NCI-H774 (cell line): Measurements from ENCODE around the gene ZNF414.

ENCODE experiments used
- DNase-seq: peaks from one replicate; lab custom pipeline; 2025; lab: John Stamatoyannopoulos, UW

The ZNF414 gene

DNA sequence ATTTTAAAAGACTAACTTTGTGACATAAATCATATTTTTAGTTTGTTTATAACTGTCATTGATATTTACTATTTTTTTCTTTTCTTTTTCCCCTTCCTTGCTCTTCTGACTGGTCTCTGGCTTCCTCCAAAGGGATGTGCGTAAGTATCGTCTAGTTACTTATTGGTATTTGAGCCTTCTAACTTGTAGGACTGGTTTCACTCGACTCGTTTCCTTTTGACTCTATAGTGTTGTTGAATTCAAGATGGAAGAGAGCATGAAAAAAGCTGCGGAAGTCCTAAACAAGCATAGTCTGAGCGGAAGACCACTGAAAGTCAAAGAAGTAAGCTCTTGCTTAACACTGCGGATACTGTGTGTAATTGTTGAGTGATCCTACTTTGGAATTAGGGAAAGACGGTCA, 50.6 kb downstream of the ZNF414 start:
- no peak for DNase-seq

DNA sequence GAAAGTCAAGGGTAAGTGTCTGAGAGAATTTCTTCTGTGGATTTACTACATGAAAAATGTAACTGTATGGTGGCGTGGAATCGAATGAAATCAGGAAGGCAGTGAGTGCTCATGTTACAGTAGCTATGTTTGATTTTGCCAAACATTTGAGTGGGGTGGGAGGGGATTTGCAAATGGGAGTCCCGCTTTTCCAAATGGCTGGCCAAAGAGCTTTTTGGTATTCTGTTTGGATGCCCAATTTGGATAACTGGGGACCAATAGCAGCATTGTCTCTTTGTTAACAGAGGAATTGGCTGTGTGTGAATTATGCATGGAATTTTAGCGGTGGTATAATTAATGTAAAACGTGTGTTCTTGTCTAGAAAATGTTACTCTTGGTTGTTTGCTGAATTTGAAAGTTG, 51.4 kb downstream of the ZNF414 start:
- no peak for DNase-seq

DNA sequence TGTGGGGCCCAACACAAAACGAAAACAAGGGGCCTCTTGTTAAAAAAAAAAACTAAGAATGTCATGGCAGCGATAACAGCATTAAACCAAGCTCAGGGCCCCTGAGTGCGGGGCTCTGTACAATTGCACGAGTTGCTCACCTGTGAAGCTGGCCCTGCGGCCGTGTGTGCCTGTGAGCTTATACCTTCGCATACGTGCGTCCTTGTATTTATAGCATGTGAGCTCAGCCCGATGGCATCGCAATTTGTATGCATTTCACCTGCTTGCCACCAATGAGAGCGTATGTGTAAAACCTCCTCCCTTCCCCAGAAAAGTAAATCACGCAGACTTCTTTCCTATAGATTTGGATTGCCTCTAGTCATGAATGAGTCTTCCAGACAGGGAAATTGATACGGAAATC, 52.1 kb downstream of the ZNF414 start:
- DNase-seq = no peak

DNA sequence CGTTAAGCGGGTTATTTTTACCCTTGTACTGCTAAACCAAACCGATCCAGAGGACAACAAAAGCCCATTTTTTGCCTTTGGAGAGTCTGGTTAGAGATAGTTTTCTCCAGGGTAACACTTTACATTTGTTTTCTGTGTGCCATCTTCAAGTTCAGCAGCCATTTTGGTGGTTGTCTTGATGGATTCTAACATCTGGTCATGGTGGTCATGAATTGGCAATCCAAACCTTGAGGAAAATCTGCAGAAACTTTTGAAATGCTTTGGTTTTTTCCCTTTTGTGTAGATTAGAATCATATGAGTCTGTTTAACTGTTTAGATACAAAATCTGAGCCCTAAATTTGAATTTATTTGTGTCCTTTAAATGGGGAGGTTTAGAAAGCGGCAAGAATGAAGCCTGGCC, 52.6 kb downstream of the ZNF414 start:
- no peak for DNase-seq

DNA sequence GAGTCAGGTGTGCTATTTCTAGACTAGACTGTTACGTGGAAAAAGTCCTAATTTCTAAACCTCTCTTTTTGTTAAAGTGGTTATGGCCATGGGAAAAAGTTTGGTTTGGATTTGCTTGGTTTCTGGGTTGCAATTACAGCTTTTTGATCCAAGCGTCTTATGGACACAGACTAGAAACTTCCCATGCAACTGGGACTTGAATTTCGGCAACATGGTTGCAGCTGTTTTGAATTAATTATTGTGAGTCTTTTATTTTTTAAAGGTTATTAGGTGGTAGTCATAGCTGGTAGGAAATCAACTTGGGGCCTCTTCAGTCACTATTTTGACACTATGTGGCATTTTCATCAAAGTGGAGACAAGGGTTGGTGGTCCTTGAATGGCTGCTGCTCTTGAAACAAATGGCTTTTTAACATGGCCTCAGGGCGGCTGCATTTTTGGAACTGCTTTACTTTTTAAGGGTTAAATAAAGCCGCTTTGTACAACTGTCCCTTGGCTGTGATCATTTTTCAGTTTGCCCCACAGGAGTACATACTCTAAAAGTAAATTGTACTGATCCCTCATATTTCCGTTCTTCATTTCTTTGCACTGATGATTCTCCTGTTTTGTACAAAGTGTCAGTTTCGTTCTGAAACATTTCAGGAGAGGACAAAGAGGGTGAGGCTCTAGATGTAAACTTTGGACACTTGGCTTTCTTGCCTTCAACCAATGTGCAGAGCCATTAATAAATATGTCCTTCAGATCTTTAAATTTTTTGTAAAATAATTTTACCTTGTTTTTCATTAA, 53.3 kb downstream of the ZNF414 start:
- no peak for DNase-seq
